B cell (primary cell): Measurements from ENCODE around the gene NUP98.

Experiments
- CTCF ChIP-seq: fragments of 200-600 bp; IDR thresholded peaks from one replicate; pipeline ENCODE4 v1.8.0; 2022; ENCODE audit warnings: antibody characterized with exemption, mild to moderate bottlenecking
- EZH2 ChIP-seq: IDR thresholded peaks from 2 replicates; pipeline ENCODE4 v1.6.1; 2012; ENCODE audit warnings: borderline replicate concordance, low read depth, mild to moderate bottlenecking, moderate library complexity, low read length; ENCODE audit not compliant: insufficient read depth, poor library complexity, severe bottlenecking

DNA sequence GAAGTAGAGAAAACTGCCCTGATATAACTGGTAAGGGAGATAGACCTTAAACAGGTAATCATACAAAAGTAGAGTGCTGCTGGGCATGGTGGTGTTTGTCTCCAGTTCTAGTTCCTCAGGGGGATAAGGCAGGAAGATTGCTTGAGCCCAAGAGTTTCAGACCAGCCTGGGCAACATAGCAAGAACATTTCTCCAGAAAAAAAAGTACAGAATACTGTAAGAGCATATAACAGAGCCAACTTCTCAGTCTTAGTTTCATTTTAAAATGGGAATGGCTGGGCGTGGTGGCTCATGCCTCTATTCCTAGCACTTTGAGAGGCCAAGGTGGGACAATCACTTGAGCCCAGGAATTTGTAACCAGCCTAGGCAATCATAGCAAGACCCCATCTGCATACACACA lies 47.9 kb upstream of the NUP98 start:
- TF ChIP-seq CTCF (no peak), EZH2 (no peak)
